Activated CD8-positive, alpha-beta T cell treated with anti-CD3 and anti-CD28 coated beads, Interleukin-2, amount 10 ng/mL, durations not matched to agents 7 days and 5 days (primary cell): Measurements from ENCODE around the gene SLX9. TPM values are rescaled to one million over a fixed set of nuclear protein-coding genes. Genes with fewer than 3 reads are reported as not detected.

Experiments
- ATAC-seq: fragments of 150-1000 bp; cut with Tn5 transposase; one replicate; pipeline ENCODE4 v1.10.0; 2021; ENCODE audit warnings: moderate library complexity
- CTCF ChIA-PET: fragments of 350-600 bp; sonication (Branson Sonifier 250); formaldehyde crosslinking; loops from one replicate; lab custom pipeline; 2021; ENCODE audit warnings: antibody characterized with exemption; lab: Charles Lee
- POLR2A ChIA-PET: fragments of 350-600 bp; sonication (Branson Sonifier 250); formaldehyde crosslinking; loops from one replicate; lab custom pipeline; 2021; ENCODE audit warnings: antibody characterized with exemption; lab: Charles Lee
- DNase-seq: peaks from one replicate; pipeline ENCODE4 v3.0.0-alpha.2; 2020
- H3K27ac Mint-ChIP-seq: one replicate; pipeline ENCODE4 v1.8.0; 2021; ENCODE audit warnings: mild to moderate bottlenecking, mixed read lengths
- H3K27me3 Mint-ChIP-seq: one replicate; pipeline ENCODE4 v1.8.0; 2021; ENCODE audit warnings: low read depth, mixed read lengths
- H3K36me3 Mint-ChIP-seq: one replicate; pipeline ENCODE4 v1.8.0; 2021; ENCODE audit warnings: low read depth, mixed read lengths
- H3K4me1 Mint-ChIP-seq: one replicate; pipeline ENCODE4 v1.8.0; 2021; ENCODE audit warnings: low read depth, mixed read lengths
- H3K4me3 Mint-ChIP-seq: one replicate; pipeline ENCODE4 v1.8.0; 2021; ENCODE audit warnings: mild to moderate bottlenecking, mixed read lengths
- H3K9me3 Mint-ChIP-seq: one replicate; pipeline ENCODE4 v1.8.0; 2022; ENCODE audit warnings: mixed read lengths; ENCODE audit not compliant: insufficient read depth
- total RNA-seq, 2 experiments: library from RNA; stranded (reverse); gene quantifications; one replicate each; pipeline ENCODE4 v1.2.3, GENCODE V29; 2021

Gene SLX9
- total RNA-seq, 2 experiments from 2014 or later, result 56.6 to 60.4 TPM

GRCh38 chr21:44967082-44968047, 27.5 kb downstream of the SLX9 start:
- CTCF ChIA-PET, result interaction anchor here (7.9 to 10.3 kb wide), 2 partner anchors 161 to 170 kb away, joined by 48 to 60 read pairs; no protein-coding TSS in a partner anchor
- ATAC-seq (no peak), DNase-seq (no peak)
- H3K27ac Mint-ChIP-seq, result no peak overlapping the region
- H3K9me3 Mint-ChIP-seq, result no peaks in the 10 kb centered on the region
- peaks cover 45% of the 10 kb centered on the region for H3K36me3 Mint-ChIP-seq
- no peak overlapping the region for H3K4me3 Mint-ChIP-seq
- no peaks in the 10 kb centered on the region for H3K27me3 Mint-ChIP-seq
- POLR2A ChIA-PET, result interaction anchor here (1.3 kb wide), 1 partner anchor 134 kb away, joined by 4 read pairs; no protein-coding TSS in a partner anchor
- peaks cover 60% of the 10 kb centered on the region for H3K4me1 Mint-ChIP-seq

GRCh38 chr21:44969066-44969670, 29.3 kb downstream of the SLX9 start:
- CTCF ChIA-PET, result interaction anchor here (1.3 to 10.3 kb wide), 3 partner anchors 19 to 168 kb away, joined by 3 to 60 read pairs (median 4); no protein-coding TSS in a partner anchor
- POLR2A ChIA-PET, result no interaction called here
- no peak overlapping the region for H3K4me3 Mint-ChIP-seq
- DNase-seq (no peak), ATAC-seq (no peak)
- H3K4me1 Mint-ChIP-seq, result peaks cover 52% of the 10 kb centered on the region
- H3K27ac Mint-ChIP-seq, result peak overlapping the region; percentile 82
- no peaks in the 10 kb centered on the region for H3K9me3 Mint-ChIP-seq
- H3K27me3 Mint-ChIP-seq, result no peaks in the 10 kb centered on the region
- peaks cover 34% of the 10 kb centered on the region for H3K36me3 Mint-ChIP-seq

- ATAC-seq, result peak; percentile 51
- H3K4me1 Mint-ChIP-seq, result peaks cover 44% of the 10 kb centered on the region
- no peak overlapping the region for H3K4me3 Mint-ChIP-seq
- CTCF ChIA-PET, result interaction anchor here (1.3 to 10.3 kb wide), 3 partner anchors 20 to 167 kb away, joined by 3 to 60 read pairs (median 4); no protein-coding TSS in a partner anchor
- POLR2A ChIA-PET, result no interaction called here
- H3K9me3 Mint-ChIP-seq, result no peaks in the 10 kb centered on the region
- peak; percentile 32 for DNase-seq
- H3K27ac Mint-ChIP-seq, result peak overlapping the region; percentile 82
- no peaks in the 10 kb centered on the region for H3K27me3 Mint-ChIP-seq
- peaks cover 25% of the 10 kb centered on the region for H3K36me3 Mint-ChIP-seq
Observed at GRCh38 chr21:44969931-44970755, 30.3 kb downstream of the SLX9 start.

DNA sequence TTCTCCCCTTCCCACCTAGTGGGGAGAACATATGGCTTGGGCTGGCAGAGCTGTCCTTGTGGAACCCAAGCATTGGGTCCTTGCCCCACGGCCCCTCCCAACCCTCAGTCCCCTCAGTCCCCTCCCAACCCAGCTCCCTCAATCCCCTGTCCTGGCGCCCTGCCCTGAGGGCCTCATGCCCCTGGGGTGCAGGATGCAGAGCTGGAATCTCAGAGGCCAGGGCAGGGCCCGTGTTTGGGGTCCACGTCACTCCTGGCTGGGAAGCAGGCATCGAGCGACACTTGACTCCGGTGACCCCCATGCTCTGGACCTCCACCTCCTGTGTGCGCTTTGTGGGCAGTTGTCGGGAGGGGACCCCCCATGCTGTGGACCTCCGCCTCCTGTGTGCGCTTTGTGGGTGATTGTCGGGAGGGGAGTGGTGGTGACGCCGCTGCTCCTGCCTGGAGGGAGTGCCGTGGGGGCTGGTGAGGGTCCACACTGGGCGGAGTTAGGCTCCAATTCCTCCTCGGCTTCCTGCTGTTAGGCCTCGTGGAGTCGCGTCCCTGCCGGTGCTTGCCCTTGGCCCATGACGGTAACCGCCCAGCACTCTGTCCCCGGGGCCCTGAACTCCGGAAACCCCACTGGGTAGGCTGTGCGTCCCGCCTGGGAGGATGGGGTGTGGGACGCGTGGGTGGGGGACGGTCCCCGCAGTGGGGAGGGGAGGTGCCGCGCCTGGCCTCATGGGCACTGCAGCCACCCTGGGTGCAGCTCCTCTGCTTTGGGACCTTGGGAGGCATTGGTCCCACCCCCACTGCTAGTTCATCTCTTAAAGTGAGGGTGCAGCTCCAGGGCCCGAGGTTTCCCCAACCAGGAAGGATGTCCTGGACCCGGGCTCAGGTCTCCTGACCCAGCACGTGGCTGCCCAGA, 31.2 kb downstream of the SLX9 start:
- DNase-seq (no peak), ATAC-seq (no peak)
- H3K4me1 Mint-ChIP-seq, result peaks cover 37% of the 10 kb centered on the region
- H3K36me3 Mint-ChIP-seq, result peaks cover 20% of the 10 kb centered on the region
- H3K27ac Mint-ChIP-seq, result no peak overlapping the region
- ChIA-PET POLR2A (no interaction called here), CTCF (interaction anchor here (10.3 kb wide), 1 partner anchor 167 kb away, joined by 60 read pairs; no protein-coding TSS in a partner anchor)
- H3K27me3 Mint-ChIP-seq, result no peaks in the 10 kb centered on the region
- H3K4me3 Mint-ChIP-seq, result no peak overlapping the region
- no peaks in the 10 kb centered on the region for H3K9me3 Mint-ChIP-seq

DNA sequence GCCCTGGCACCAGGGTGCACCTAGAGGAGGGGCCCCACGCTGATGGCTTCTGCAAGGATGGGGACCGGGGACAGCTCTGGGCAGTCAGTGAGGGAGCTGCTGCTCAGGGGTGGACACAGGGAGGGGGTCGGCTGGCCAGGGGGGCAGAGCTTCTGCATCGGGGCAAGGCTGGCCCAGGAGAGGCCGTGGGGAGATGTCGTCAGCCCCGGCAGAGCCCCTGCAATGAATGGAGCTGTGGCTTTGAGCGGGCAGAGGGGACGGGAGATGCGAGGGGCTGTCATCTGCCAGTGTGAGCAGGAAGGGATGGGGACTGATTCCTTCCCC, 31.8 kb downstream of the SLX9 start:
- ChIA-PET POLR2A (no interaction called here), CTCF (no interaction called here)
- peaks cover 20% of the 10 kb centered on the region for H3K36me3 Mint-ChIP-seq
- no peaks in the 10 kb centered on the region for H3K27me3 Mint-ChIP-seq
- H3K9me3 Mint-ChIP-seq, result no peaks in the 10 kb centered on the region
- DNase-seq (no peak), ATAC-seq (no peak)
- no peak overlapping the region for H3K4me3 Mint-ChIP-seq
- peaks cover 31% of the 10 kb centered on the region for H3K4me1 Mint-ChIP-seq
- peak overlapping the region; percentile 43 for H3K27ac Mint-ChIP-seq

DNA sequence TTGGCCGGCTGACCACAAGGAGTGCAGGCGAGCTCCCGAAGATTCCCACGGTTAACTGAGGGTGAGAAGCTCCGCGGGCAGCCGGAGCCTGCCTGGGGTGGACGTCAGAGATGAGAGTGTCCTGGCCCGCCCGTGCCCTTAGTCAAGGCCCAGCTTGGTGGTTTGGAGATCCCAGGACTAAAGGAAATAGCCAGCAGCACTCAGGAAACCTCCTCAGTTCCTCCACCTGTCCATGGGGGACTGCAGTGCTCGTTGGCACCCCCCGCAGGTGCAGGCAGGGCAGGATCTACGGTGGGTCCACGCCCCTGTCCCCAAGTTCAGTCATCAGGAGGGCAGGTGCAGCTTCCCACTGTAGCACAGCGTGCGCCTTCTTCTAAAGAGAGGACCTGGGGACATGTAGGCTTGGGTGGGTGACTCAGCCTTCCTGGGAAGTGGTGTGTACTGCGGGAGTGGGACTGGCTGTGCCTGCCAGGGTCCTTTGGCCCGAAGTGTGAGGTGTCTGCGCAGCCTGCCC, 32.5 kb downstream of the SLX9 start:
- CTCF ChIA-PET, result interaction anchor here (0.6 kb wide), 1 partner anchor 505 kb away, joined by 3 read pairs; no protein-coding TSS in a partner anchor
- Mint-ChIP-seq H3K27me3 (no peaks in the 10 kb centered on the region), H3K27ac (no peak overlapping the region), H3K9me3 (no peaks in the 10 kb centered on the region), H3K4me3 (no peak overlapping the region), H3K4me1 (peaks cover 28% of the 10 kb centered on the region), H3K36me3 (peaks cover 22% of the 10 kb centered on the region)
- DNase-seq (no peak), ATAC-seq (peak; percentile 24)
- POLR2A ChIA-PET, result no interaction called here

- ATAC-seq (no peak), DNase-seq (no peak)
- CTCF ChIA-PET, result interaction anchor here (0.6 kb wide), 1 partner anchor 505 kb away, joined by 3 read pairs; no protein-coding TSS in a partner anchor
- POLR2A ChIA-PET, result no interaction called here
- no peak overlapping the region for H3K4me3 Mint-ChIP-seq
- H3K27ac Mint-ChIP-seq, result no peak overlapping the region
- H3K36me3 Mint-ChIP-seq, result peaks cover 20% of the 10 kb centered on the region
- peaks cover 24% of the 10 kb centered on the region for H3K4me1 Mint-ChIP-seq
- no peaks in the 10 kb centered on the region for H3K9me3 Mint-ChIP-seq
- no peaks in the 10 kb centered on the region for H3K27me3 Mint-ChIP-seq
Observed at GRCh38 chr21:44972821-44973220, 33.0 kb downstream of the SLX9 start.

DNA sequence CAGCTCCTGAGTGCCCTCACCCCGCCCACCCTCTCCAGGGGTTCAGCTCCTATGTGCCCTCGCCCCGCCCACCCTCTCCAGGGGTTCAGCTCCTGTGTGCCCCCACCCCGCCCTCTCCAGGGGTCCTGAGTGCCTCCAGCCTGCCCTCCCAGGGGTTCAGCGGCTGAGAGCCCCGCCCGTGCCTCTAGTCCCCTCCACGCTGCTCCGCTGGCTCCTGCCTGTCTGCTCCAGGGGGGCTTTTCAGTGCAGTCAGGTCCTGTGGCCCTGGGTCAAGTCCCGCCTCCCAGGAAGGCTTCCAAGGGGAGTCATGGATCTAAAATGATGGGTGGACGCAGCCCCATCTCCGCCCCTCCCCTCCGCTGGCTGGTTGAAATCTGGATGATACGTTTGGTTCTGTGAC, 33.8 kb downstream of the SLX9 start:
- no peak overlapping the region for H3K27ac Mint-ChIP-seq
- CTCF ChIA-PET, result no interaction called here
- no peaks in the 10 kb centered on the region for H3K9me3 Mint-ChIP-seq
- H3K4me3 Mint-ChIP-seq, result no peak overlapping the region
- ATAC-seq, result no peak
- peaks cover 16% of the 10 kb centered on the region for H3K36me3 Mint-ChIP-seq
- POLR2A ChIA-PET, result no interaction called here
- no peak for DNase-seq
- peaks cover 17% of the 10 kb centered on the region for H3K4me1 Mint-ChIP-seq
- no peaks in the 10 kb centered on the region for H3K27me3 Mint-ChIP-seq

- ChIA-PET CTCF (interaction anchor here (0.7 kb wide), 1 partner anchor 164 kb away, joined by 3 read pairs; no protein-coding TSS in a partner anchor), POLR2A (no interaction called here)
- ATAC-seq (no peak), DNase-seq (no peak)
- H3K36me3 Mint-ChIP-seq, result peaks cover 11% of the 10 kb centered on the region
- peaks cover 9% of the 10 kb centered on the region for H3K4me1 Mint-ChIP-seq
- H3K9me3 Mint-ChIP-seq, result no peaks in the 10 kb centered on the region
- H3K4me3 Mint-ChIP-seq, result no peak overlapping the region
- no peaks in the 10 kb centered on the region for H3K27me3 Mint-ChIP-seq
- H3K27ac Mint-ChIP-seq, result no peak overlapping the region
Observed at GRCh38 chr21:44974676-44975075, 34.8 kb downstream of the SLX9 start.

- Mint-ChIP-seq H3K4me1 (no peaks in the 10 kb centered on the region), H3K27ac (no peak overlapping the region), H3K9me3 (no peaks in the 10 kb centered on the region), H3K4me3 (no peak overlapping the region), H3K27me3 (no peaks in the 10 kb centered on the region), H3K36me3 (peaks cover 7% of the 10 kb centered on the region)
- POLR2A ChIA-PET, result no interaction called here
- ATAC-seq, result no peak
- CTCF ChIA-PET, result no interaction called here
- no peak for DNase-seq
Observed at GRCh38 chr21:44975720-44976555, 36.1 kb downstream of the SLX9 start.
